Tibial artery (tissue), 4 donors: ENCODE results near the gene MCRIP2.

Experiments
- DNase-seq, 2 donors: peaks; one replicate each; pipeline ENCODE4 v3.0.0-alpha.2; 2019
- H3K27ac ChIP-seq, 2 donors: fragments of 200-600 bp; sonication (generic) in 1 of 2; 1 replicate in 1 of 2; 2 replicates in 1 of 2; pipeline ENCODE4 v1.5.1; 2018 to 2019; ENCODE audit warnings: mild to moderate bottlenecking in 1 of 2
- H3K27me3 ChIP-seq, 2 donors: fragments of 200-600 bp; sonication (generic) in 1 of 2; one replicate each; pipeline versions ENCODE4 v1.5.1 to v1.6.0; 2016 to 2019
- H3K36me3 ChIP-seq, 3 donors: fragments of 200-600 bp; sonication (generic) in 2 of 3; one replicate each; pipeline ENCODE4 v1.5.1; 2016 to 2019; ENCODE audit warnings: mild to moderate bottlenecking in 2 of 3
- H3K4me1 ChIP-seq, 4 donors: fragments of 200-600 bp; sonication (generic) in 2 of 4; 1 replicate in 3 of 4; 2 replicates in 1 of 4; pipeline ENCODE4 v1.5.1; 2016 to 2019
- H3K4me3 ChIP-seq, 2 donors: fragments of 200-600 bp; sonication (generic) in 1 of 2; 1 replicate in 1 of 2; 2 replicates in 1 of 2; pipeline ENCODE4 v1.5.1; 2018 to 2019; ENCODE audit warnings: mild to moderate bottlenecking in 2 of 2
- H3K9me3 ChIP-seq, 3 donors: fragments of 200-600 bp; sonication (generic) in 1 of 3; one replicate each; pipeline ENCODE4 v1.5.1; 2016 to 2019
- CTCF ChIP-seq, 2 experiments: fragments of 200-600 bp in 1 of 2; fragments of 450-650 bp in 1 of 2; IDR thresholded peaks; one replicate each; pipeline ENCODE4 v1.5.1; 2017 to 2019; ENCODE audit warnings: antibody characterized with exemption in 2 of 2, mild to moderate bottlenecking in 1 of 2, moderate library complexity in 1 of 2
- intact Hi-C: fragments of 100-400 bp; cut with DNase I; formaldehyde crosslinking; loops from one replicate; pipeline ENCODE4 v1.15.0; 2023; ENCODE audit warnings: low total_unique reads

The MCRIP2 gene

GRCh38 chr16:610513-611381 lies 30.9 kb upstream of the MCRIP2 start:
- no peaks in the 10 kb centered on the region for H3K9me3 ChIP-seq
- no peak overlapping the region for H3K27ac ChIP-seq
- DNase-seq: no peak
- peaks cover 0 to 4% (median 0%) of the 10 kb centered on the region in 4 donors for H3K4me1 ChIP-seq
- intact Hi-C loops: no loop called here
- TF ChIP-seq CTCF (IDR thresholded peaks at IDR 0.05): peak; percentile 36 to 51
- no peaks in the 10 kb centered on the region for H3K27me3 ChIP-seq
- no peaks in the 10 kb centered on the region for H3K36me3 ChIP-seq
- H3K4me3 ChIP-seq: no peak overlapping the region

GRCh38 chr16:615122-615521 lies 26.5 kb upstream of the MCRIP2 start:
- Histone ChIP-seq H3K27me3 (no peaks in the 10 kb centered on the region), H3K27ac (no peak overlapping the region), H3K4me1 (peaks cover 0 to 4% (median 0%) of the 10 kb centered on the region in 4 donors), H3K9me3 (no peaks in the 10 kb centered on the region), H3K4me3 (no peak overlapping the region), H3K36me3 (peaks cover 0 to 26% (median 9%) of the 10 kb centered on the region in 3 donors)
- TF ChIP-seq CTCF (IDR thresholded peaks at IDR 0.05): no peak
- intact Hi-C loops: no loop called here
- no peak for DNase-seq

- H3K9me3 ChIP-seq: no peaks in the 10 kb centered on the region
- no peak for TF ChIP-seq CTCF (IDR thresholded peaks at IDR 0.05)
- peaks cover 0 to 5% (median 0%) of the 10 kb centered on the region in 4 donors for H3K4me1 ChIP-seq
- intact Hi-C loops: no loop called here
- H3K36me3 ChIP-seq: peaks cover 0 to 26% (median 9%) of the 10 kb centered on the region in 3 donors
- no peaks in the 10 kb centered on the region for H3K27me3 ChIP-seq
- no peak overlapping the region for H3K4me3 ChIP-seq
- H3K27ac ChIP-seq: no peak overlapping the region
- no peak for DNase-seq
Observed at GRCh38 chr16:616733-617586, 24.7 kb upstream of the MCRIP2 start.

GRCh38 chr16:617855-618254 lies 23.8 kb upstream of the MCRIP2 start:
- no peak overlapping the region for H3K4me3 ChIP-seq

More at GRCh38 chr16:617855-618254, 23.8 kb upstream of the MCRIP2 start:
- Histone ChIP-seq H3K9me3 (no peaks in the 10 kb centered on the region), H3K4me1 (peaks cover 0 to 5% (median 0%) of the 10 kb centered on the region in 4 donors), H3K36me3 (peaks cover 0 to 26% (median 9%) of the 10 kb centered on the region in 3 donors), H3K27ac (no peak overlapping the region), H3K27me3 (no peaks in the 10 kb centered on the region)
- intact Hi-C loops: no loop called here
- no peak for DNase-seq
- no peak for TF ChIP-seq CTCF (IDR thresholded peaks at IDR 0.05)
